BJ (cell line): Measurements from ENCODE around the gene TFPI2. TPM values are rescaled to one million over a fixed set of nuclear protein-coding genes. Genes with fewer than 3 reads are reported as not detected.

ENCODE experiments used
- CTCF ChIA-PET: fragments of 350-600 bp; formaldehyde crosslinking; extraction: SDS; loops from one replicate; lab custom pipeline; 2021; ENCODE audit warnings: antibody characterized with exemption, inconsistent platforms; lab: Yijun Ruan, JAX
- POLR2A ChIA-PET: fragments of 300-600 bp; sonication (Branson Sonifier 250); formaldehyde crosslinking; extraction: SDS; loops from one replicate; lab custom pipeline; 2021; ENCODE audit warnings: antibody characterized with exemption; lab: Charles Lee
- DNase-seq: peaks from one replicate; pipeline ENCODE4 v3.0.0-alpha.2; 2011; ENCODE audit warnings: low read depth
- H3K27me3 ChIP-seq: 2 replicates; pipeline ENCODE4 v1.6.0; 2011; ENCODE audit warnings: low read length; ENCODE audit not compliant: control insufficient read depth, insufficient read depth
- H3K36me3 ChIP-seq: 2 replicates; pipeline ENCODE4 v1.5.1; 2011; ENCODE audit warnings: low read length; ENCODE audit not compliant: control insufficient read depth, insufficient read depth
- H3K4me3 ChIP-seq: 2 replicates; pipeline ENCODE4 v1.5.1; 2011; ENCODE audit warnings: low read depth, mild to moderate bottlenecking, control low read depth, low read length
- polyA plus RNA-seq: library from polyadenylated mRNA; depleted of rRNA; stranded (reverse); fragments of >200 nt; gene quantifications from 2 replicates; pipeline ENCODE4 v1.2.3, GENCODE V29; 2011
- TF ChIP-seq, protein P1 (sequence below): IDR thresholded peaks from 2 replicates; pipeline ENCODE4 v1.5.1; 2011; ENCODE audit warnings: low read depth, mild to moderate bottlenecking, control low read depth, inconsistent platforms, low read length, moderate library complexity; ENCODE audit not compliant: insufficient read depth

TFPI2 gene
- polyA plus RNA-seq, 1 experiment: 143 TPM

DNA sequence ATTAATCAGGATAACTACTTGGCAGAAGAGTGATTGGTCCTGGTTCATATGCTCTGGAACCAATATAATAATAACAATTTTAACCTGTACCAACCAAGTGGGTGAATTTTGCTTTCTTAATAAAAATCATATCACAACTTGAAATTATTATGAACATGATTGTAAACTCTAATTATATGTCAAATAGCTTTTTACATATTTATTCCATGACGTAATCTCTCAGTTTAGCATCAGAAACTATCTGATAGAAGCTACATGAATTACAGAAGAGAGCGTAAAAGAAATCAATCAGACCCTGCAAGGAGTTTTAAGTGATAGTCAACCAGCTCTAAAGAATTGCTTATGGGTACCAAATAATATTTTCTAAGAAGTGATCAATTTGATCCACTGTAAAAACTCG, 41.1 kb upstream of the TFPI2 start:
- POLR2A ChIA-PET: no interaction called here
- Histone ChIP-seq H3K36me3 (peaks cover 7% of the 10 kb centered on the region), H3K27me3 (no peaks in the 10 kb centered on the region), H3K4me3 (no peak overlapping the region)
- TF ChIP-seq, protein P1, sequence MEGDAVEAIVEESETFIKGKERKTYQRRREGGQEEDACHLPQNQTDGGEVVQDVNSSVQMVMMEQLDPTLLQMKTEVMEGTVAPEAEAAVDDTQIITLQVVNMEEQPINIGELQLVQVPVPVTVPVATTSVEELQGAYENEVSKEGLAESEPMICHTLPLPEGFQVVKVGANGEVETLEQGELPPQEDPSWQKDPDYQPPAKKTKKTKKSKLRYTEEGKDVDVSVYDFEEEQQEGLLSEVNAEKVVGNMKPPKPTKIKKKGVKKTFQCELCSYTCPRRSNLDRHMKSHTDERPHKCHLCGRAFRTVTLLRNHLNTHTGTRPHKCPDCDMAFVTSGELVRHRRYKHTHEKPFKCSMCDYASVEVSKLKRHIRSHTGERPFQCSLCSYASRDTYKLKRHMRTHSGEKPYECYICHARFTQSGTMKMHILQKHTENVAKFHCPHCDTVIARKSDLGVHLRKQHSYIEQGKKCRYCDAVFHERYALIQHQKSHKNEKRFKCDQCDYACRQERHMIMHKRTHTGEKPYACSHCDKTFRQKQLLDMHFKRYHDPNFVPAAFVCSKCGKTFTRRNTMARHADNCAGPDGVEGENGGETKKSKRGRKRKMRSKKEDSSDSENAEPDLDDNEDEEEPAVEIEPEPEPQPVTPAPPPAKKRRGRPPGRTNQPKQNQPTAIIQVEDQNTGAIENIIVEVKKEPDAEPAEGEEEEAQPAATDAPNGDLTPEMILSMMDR: no peak
- CTCF ChIA-PET: interaction anchor here (0.6 to 1.6 kb wide), 5 partner anchors 9 to 31 kb away, joined by 3 to 6 read pairs (median 4); no protein-coding TSS in a partner anchor
- DNase-seq: no peak

DNA sequence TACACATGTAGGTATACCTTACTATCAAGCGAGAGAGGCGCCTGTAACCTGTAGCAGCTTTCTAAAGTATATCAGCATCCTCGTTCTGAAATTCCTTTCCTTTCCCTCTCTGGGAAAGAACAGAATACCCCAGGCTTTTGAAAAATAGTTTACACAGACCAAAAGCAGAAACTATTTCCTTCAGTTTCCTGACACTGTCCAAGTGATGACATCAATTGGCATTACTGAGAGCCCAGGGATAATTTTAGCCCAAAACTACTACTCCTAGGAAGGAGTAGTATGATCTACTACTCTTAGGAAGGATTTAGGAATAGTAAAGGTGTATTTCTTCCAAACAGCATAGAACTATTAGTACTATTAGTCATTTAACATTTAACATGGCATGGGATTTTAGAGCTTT, 37.0 kb upstream of the TFPI2 start:
- Histone ChIP-seq H3K36me3 (peaks cover 7% of the 10 kb centered on the region), H3K27me3 (no peaks in the 10 kb centered on the region), H3K4me3 (no peak overlapping the region)
- ChIA-PET CTCF (interaction anchor here (2.1 kb wide), 1 partner anchor 25 kb away, joined by 9 read pairs; no protein-coding TSS in a partner anchor), POLR2A (no interaction called here)
- DNase-seq: no peak
- TF ChIP-seq, protein P1: no peak

DNA sequence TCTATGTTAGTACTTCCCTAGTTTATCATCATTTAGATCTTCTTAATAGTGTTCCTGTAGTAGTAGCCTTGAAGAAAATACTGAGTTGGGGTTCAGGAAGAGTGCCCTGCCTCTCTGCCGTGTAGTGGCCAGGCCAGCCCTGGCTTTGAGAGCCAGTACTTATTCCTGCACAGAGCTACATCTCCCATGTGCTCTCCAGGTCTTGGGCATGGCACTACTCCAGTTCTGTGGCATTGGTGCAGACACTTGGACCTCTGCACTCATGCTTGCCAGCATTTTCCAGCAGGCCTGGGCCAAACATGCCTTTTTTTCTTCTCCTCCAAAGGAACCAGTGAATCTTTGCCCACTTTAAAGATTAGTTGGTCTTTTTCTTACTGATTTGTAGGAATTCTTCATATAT, 36.2 kb upstream of the TFPI2 start:
- DNase-seq: no peak
- H3K4me3 ChIP-seq: no peak overlapping the region
- H3K27me3 ChIP-seq: no peaks in the 10 kb centered on the region
- TF ChIP-seq, protein P1: no peak
- ChIA-PET CTCF (no interaction called here), POLR2A (no interaction called here)
- peaks cover 7% of the 10 kb centered on the region for H3K36me3 ChIP-seq

DNA sequence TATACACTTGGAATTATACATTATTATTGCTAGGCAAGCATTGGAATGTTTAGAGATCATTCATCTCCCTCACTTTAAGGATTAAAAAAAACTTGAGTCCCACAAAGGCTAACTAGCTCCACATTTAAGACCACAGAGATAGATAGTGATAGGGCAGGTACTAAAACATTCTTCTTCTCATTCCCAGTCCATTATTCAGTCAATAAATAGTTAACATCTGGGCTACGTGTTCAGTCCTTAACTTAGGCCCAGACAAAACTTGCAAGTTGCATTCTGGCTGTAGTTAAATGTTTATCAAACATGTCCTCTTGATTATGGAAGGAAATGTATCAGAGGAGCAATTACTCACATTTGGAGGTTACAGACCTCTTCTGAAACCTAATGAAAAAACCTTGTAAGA, 33.4 kb upstream of the TFPI2 start:
- TF ChIP-seq, protein P1: no peak
- Histone ChIP-seq H3K4me3 (peak overlapping the region; percentile 65), H3K36me3 (peaks cover 7% of the 10 kb centered on the region), H3K27me3 (no peaks in the 10 kb centered on the region)
- no peak for DNase-seq
- POLR2A ChIA-PET: no interaction called here
- CTCF ChIA-PET: interaction anchor here (1.1 to 1.2 kb wide), 2 partner anchors 21 to 23 kb away, joined by 4 to 5 read pairs; no protein-coding TSS in a partner anchor

DNA sequence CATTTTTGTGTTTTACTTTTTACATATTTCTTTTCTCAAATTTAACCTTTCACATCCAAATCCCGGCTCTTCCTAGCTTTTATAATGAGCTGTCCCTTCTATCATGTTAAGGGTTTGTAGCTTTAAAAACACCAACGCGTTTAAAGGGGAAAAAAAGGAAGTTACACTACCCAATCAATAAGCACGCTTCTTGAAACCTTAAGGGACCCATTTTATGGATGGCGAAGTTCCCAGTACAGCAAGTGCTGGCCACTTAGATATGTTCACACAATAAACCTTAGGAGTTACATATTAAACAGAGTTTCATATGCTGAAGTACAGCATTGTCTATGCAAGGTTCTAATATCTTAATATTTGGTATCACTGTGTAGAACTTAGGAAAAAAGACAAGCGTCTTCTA, 32.7 kb upstream of the TFPI2 start:
- H3K27me3 ChIP-seq: no peaks in the 10 kb centered on the region
- CTCF ChIA-PET: interaction anchor here (0.8 to 1.2 kb wide), 3 partner anchors 21 to 164 kb away, joined by 4 to 5 read pairs (median 4); no protein-coding TSS in a partner anchor
- POLR2A ChIA-PET: interaction anchor here (0.6 to 1.0 kb wide), 2 partner anchors 63 to 246 kb away, joined by 3 to 4 read pairs; no protein-coding TSS in a partner anchor
- TF ChIP-seq, protein P1: no peak
- H3K36me3 ChIP-seq: peaks cover 7% of the 10 kb centered on the region
- peak overlapping the region; percentile 65 for H3K4me3 ChIP-seq
- DNase-seq: no peak
